Lower leg skin (tissue), 4 donors: ENCODE measurements around the gene TMPRSS5. TPM values are rescaled to one million over a fixed set of nuclear protein-coding genes. Genes with fewer than 3 reads are reported as not detected.

Experiments
- DNase-seq, 2 donors: peaks; one replicate each; pipeline ENCODE4 v3.0.0-alpha.2; 2019; ENCODE audit warnings: low spot score in 2 of 2
- H3K4me3 ChIP-seq: fragments of 200-600 bp; sonication (generic); 2 replicates; pipeline ENCODE4 v1.5.1; 2017; ENCODE audit warnings: mild to moderate bottlenecking, low read depth; ENCODE audit not compliant: poor library complexity, severe bottlenecking
- POLR2A ChIP-seq, 2 donors: fragments of 450-650 bp; IDR thresholded peaks; one replicate each; pipeline ENCODE4 v1.6.1; 2016 to 2017; ENCODE audit warnings: antibody characterized with exemption in 2 of 2, mild to moderate bottlenecking in 1 of 2, moderate library complexity in 1 of 2
- WGBS, 2 donors: methylation state at CpG; one replicate each; pipeline ENCODE4 v1.1.5; 2018; 5-methylcytosine and 5-hydroxymethylcytosine counted together
- intact Hi-C: fragments of 100-400 bp; cut with DNase I; formaldehyde crosslinking; loops from one replicate; pipeline ENCODE4 v1.15.0; 2023; ENCODE audit warnings: low total_unique reads
- total RNA-seq, 4 donors: library from RNA; depleted of rRNA; stranded (reverse); fragments of >200 nt; gene quantifications; one replicate each; pipeline ENCODE4 v1.1.0, GENCODE V29; 2016
- TF ChIP-seq, protein P1 (sequence below), 3 donors: fragments of 450-650 bp; IDR thresholded peaks; one replicate each; pipeline ENCODE4 v1.5.1; 2016; ENCODE audit warnings: antibody characterized with exemption in 3 of 3, mild to moderate bottlenecking in 3 of 3, moderate library complexity in 2 of 3

TMPRSS5 gene
- total RNA-seq, 4 donors from 2014 or later = 1.1 to 4.2 (median 3.0) TPM

DNA sequence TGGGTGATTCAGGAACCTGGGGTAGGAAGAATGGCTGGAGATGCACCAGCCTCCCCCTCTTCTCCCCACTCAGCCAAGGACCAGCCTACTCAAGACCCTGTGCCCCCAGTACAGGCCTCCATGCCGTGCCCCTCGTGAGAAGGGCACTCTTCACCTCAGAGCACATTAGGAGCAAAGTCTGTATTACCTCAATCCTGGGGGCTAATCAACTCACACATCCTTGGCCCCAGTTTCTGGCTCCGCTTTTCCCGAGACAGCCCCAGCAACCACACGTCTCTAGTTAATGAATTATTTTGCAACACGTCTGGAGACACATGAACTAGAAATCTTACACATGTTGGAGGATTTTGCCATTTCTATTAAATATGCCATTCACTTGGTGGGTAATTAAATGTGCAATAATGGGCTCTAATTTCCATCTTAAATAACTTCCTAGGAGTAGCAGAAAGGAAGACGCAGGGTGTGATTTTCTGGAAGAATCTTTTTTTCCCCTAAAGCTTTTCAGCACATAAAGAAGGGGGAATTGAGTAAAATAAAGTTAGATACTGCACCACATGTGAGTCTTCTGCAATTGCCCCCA is 63.0 kb downstream of the TMPRSS5 start:
- TF ChIP-seq, protein P1, sequence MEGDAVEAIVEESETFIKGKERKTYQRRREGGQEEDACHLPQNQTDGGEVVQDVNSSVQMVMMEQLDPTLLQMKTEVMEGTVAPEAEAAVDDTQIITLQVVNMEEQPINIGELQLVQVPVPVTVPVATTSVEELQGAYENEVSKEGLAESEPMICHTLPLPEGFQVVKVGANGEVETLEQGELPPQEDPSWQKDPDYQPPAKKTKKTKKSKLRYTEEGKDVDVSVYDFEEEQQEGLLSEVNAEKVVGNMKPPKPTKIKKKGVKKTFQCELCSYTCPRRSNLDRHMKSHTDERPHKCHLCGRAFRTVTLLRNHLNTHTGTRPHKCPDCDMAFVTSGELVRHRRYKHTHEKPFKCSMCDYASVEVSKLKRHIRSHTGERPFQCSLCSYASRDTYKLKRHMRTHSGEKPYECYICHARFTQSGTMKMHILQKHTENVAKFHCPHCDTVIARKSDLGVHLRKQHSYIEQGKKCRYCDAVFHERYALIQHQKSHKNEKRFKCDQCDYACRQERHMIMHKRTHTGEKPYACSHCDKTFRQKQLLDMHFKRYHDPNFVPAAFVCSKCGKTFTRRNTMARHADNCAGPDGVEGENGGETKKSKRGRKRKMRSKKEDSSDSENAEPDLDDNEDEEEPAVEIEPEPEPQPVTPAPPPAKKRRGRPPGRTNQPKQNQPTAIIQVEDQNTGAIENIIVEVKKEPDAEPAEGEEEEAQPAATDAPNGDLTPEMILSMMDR (IDR thresholded peaks at IDR 0.05) = no peak
- no peak for TF ChIP-seq POLR2A (IDR thresholded peaks at IDR 0.05)
- intact Hi-C loops = no loop called here
- H3K4me3 ChIP-seq = no peak overlapping the region
- no peak for DNase-seq
- WGBS, 2 donors = 51 to 62% methylated on average over 7 of the region's 7 CpGs

DNA sequence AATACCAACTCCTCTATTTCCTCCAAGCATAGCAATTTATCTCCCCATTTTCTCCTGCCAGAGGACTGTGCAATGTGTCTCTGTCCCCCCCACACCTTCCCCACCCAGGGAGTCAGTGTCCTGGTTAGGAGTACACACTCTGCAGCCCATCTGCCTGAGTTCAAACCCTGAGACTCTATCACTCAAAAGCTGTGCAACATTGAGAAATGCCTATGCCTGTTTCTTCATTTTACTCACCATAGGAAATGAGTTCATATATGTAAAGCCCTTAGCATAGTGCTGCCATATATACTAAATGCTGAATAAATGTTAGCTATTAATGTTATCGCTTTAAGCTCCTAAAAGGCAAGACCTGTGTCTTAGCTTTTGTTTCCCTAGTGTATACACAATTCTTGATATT is 64.0 kb downstream of the TMPRSS5 start:
- intact Hi-C loops = no loop called here
- no peak for DNase-seq
- H3K4me3 ChIP-seq = no peak overlapping the region
- TF ChIP-seq POLR2A (IDR thresholded peaks at IDR 0.05) = no peak
- TF ChIP-seq, protein P1 (IDR thresholded peaks at IDR 0.05) = no peak
- 94 to 96% methylated on average over 1 of the region's 1 CpG for WGBS, 2 donors

DNA sequence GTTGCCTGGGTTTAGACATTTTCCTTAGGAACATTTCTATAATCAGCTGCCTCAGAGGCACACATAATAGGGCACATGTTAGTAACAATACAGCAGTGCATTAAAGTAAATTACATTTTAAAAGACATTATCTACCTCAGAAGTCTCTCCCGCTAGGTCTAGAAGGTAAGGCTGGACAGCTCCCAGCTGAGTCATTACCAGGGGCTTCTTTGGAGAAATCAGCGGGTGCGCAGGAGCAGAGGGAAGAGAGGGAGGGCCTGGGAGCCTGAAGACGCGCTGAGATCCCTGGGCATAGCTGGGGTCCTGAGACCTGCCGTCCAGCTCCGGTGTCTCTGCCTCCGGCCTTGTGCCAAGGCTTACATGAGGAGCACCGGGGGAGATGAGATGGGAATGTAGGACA is 67.7 kb downstream of the TMPRSS5 start:
- no peak for TF ChIP-seq POLR2A (IDR thresholded peaks at IDR 0.05)
- TF ChIP-seq, protein P1 (IDR thresholded peaks at IDR 0.05) = no peak
- H3K4me3 ChIP-seq = no peak overlapping the region
- no peak for DNase-seq
- intact Hi-C loops = loop anchor here (5.0 kb wide), 1 partner anchor 1924 kb away; no protein-coding TSS in a partner anchor
- WGBS, 2 donors = 86 to 87% methylated on average over 9 of the region's 9 CpGs

DNA sequence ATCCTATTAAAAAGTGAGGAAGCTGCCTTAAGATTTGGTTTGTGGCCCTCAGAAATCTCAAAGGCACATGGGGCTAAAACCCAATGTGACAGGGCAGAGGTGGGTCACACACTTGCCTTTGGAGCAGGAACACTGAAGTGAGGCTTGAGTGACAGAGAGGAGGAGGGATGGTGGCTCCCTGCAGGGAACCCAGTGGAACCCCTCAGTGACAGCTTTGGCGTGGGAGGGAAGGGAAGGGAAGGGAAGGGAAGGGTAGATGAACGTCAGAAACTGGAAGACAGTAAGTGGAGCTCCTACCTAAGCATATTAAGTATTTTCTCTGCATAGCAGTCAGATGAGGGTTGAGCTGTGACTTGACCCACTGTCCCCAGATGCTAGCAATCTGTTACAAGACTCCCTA is 68.5 kb downstream of the TMPRSS5 start:
- H3K4me3 ChIP-seq = no peak overlapping the region
- no peak for TF ChIP-seq POLR2A (IDR thresholded peaks at IDR 0.05)
- TF ChIP-seq, protein P1 (IDR thresholded peaks at IDR 0.05) = no peak
- no peak for DNase-seq
- WGBS, 2 donors = 48 to 61% methylated on average over 2 of the region's 2 CpGs
- intact Hi-C loops = loop anchor here (5.0 kb wide), 1 partner anchor 1925 kb away; no protein-coding TSS in a partner anchor

Other genes with a start within 250 kb of the TMPRSS5 start
- gene DRD2, start 230.9 kb downstream of the TMPRSS5 start, total RNA-seq = under 1 TPM in 3 of 4 donors, not detected in 1; 0.11 to 0.81 (median 0.22) TPM
- 10 to 100 TPM; 24.9 to 30.1 (median 27.9) TPM for gene ZW10, start 67.4 kb upstream of the TMPRSS5 start, total RNA-seq
- not detected for gene CLDN25, start 73.5 kb upstream of the TMPRSS5 start, total RNA-seq
- gene USP28, start 169.3 kb upstream of the TMPRSS5 start, total RNA-seq = 10 to 100 TPM; 13.0 to 26.8 (median 16.4) TPM
- gene HTR3B, start 198.5 kb upstream of the TMPRSS5 start, total RNA-seq = not detected